BLaER1 (cell line): ENCODE data around the gene QSER1.

Experiments used
- H3K27ac ChIP-seq: shearing (Covaris generic); formaldehyde crosslinking; 2 replicates; pipeline ENCODE4 v1.8.1; 2022
- H3K27me3 ChIP-seq: shearing (Covaris generic); formaldehyde crosslinking; 2 replicates; pipeline ENCODE4 v1.8.1; 2022
- H3K36me3 ChIP-seq: shearing (Covaris generic); formaldehyde crosslinking; 2 replicates; pipeline ENCODE4 v1.8.1; 2022
- H3K4me1 ChIP-seq: shearing (Covaris generic); formaldehyde crosslinking; 2 replicates; pipeline ENCODE4 v1.8.1; 2022
- H3K4me2 ChIP-seq: shearing (Covaris generic); formaldehyde crosslinking; 2 replicates; pipeline ENCODE4 v1.8.1; 2022
- H3K4me3 ChIP-seq: shearing (Covaris generic); formaldehyde crosslinking; 2 replicates; pipeline ENCODE4 v1.8.1; 2022
- H3K9ac ChIP-seq: shearing (Covaris generic); formaldehyde crosslinking; 2 replicates; pipeline ENCODE4 v1.8.1; 2022
- H3K9me3 ChIP-seq: shearing (Covaris generic); formaldehyde crosslinking; 2 replicates; pipeline ENCODE4 v1.8.1; 2022
- H4K20me1 ChIP-seq: shearing (Covaris generic); formaldehyde crosslinking; 2 replicates; pipeline ENCODE4 v1.8.1; 2022
- Cebpa-rat ChIP-seq: shearing (Covaris generic); IDR thresholded peaks from 2 replicates; pipeline ENCODE4 v1.8.1; 2022

QSER1 gene

DNA sequence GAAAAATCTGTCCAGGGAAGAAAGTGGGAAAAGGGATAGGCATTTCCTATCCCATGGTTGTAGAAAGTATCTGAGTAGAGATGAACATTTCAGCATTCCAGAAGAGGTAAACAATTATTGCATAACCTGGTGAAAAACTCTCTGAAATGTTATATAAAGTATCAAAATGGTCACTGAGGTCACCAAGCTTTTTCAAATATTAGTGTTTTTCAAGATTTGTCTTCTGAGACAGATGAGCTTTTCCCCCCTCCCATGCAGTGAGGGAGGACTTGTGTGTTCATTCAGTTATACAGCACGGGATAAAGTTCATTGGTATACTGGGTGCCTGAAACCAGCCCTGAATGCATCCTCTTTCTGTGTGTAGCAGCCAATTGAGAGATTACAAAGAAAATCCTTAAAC is 121.1 kb downstream of the QSER1 start:
- H3K4me2 ChIP-seq = no peak overlapping the region
- peaks cover 15% of the 10 kb centered on the region for H3K9me3 ChIP-seq
- no peaks in the 10 kb centered on the region for H3K36me3 ChIP-seq
- peaks cover 18% of the 10 kb centered on the region for H3K4me1 ChIP-seq
- peaks cover 9% of the 10 kb centered on the region for H3K27me3 ChIP-seq
- no peak for TF ChIP-seq Cebpa-rat
- no peaks in the 10 kb centered on the region for H4K20me1 ChIP-seq
- no peak overlapping the region for H3K9ac ChIP-seq
- H3K4me3 ChIP-seq = no peak overlapping the region
- H3K27ac ChIP-seq = no peak overlapping the region

GRCh38 chr11:33015621-33016551 is 123.3 kb downstream of the QSER1 start, which contains the start of gene DEPDC7:
Gene DEPDC7, plus strand, starts transcription at chr11:33015878. Its CDS starts 78 bp downstream, at chr11:33015956.
- Histone ChIP-seq H3K4me1 (peaks cover 18% of the 10 kb centered on the region), H4K20me1 (no peaks in the 10 kb centered on the region), H3K4me3 (no peak within 1 kb of the TSS), H3K27me3 (peaks cover 9% of the 10 kb centered on the region), H3K4me2 (no peak within 1 kb of the TSS), H3K9me3 (peaks cover 15% of the 10 kb centered on the region), H3K27ac (no peak within 1 kb of the TSS), H3K36me3 (no peaks in the 10 kb centered on the region), H3K9ac (no peak within 1 kb of the TSS)
- no peak for TF ChIP-seq Cebpa-rat

DNA sequence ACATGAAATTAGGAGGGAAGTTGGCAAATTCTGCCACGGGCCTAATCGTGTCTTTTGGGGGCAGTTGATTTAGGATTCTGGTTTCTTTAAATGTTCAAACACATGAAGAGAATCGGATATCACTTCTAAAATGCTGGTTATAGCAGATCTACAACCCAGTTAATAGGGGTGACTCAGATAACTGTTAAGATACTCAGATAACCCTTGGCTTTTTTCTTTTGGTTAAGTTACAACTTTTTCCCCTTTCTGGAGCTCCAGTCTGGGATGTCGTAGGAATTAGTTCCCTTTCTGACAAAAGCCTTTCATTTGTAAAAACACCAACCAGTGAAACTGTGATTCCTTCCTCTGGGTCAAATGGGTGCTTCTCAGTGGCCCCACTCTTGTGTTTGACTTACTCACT is 124.0 kb downstream of the QSER1 start:
- Histone ChIP-seq H3K27ac (no peak overlapping the region), H3K27me3 (peaks cover 9% of the 10 kb centered on the region), H3K9ac (no peak overlapping the region), H3K9me3 (peaks cover 15% of the 10 kb centered on the region), H4K20me1 (no peaks in the 10 kb centered on the region), H3K4me1 (peaks cover 10% of the 10 kb centered on the region), H3K4me3 (no peak overlapping the region), H3K36me3 (no peaks in the 10 kb centered on the region), H3K4me2 (no peak overlapping the region)
- TF ChIP-seq Cebpa-rat = no peak

GRCh38 chr11:33017478-33017877 is 124.9 kb downstream of the QSER1 start:
- Histone ChIP-seq H4K20me1 (no peaks in the 10 kb centered on the region), H3K4me2 (no peak overlapping the region), H3K4me1 (peaks cover 2% of the 10 kb centered on the region), H3K9me3 (peaks cover 15% of the 10 kb centered on the region), H3K27me3 (peaks cover 9% of the 10 kb centered on the region), H3K4me3 (no peak overlapping the region), H3K27ac (no peak overlapping the region), H3K9ac (no peak overlapping the region), H3K36me3 (no peaks in the 10 kb centered on the region)
- TF ChIP-seq Cebpa-rat = no peak

GRCh38 chr11:33017965-33018364 is 125.4 kb downstream of the QSER1 start:
- Histone ChIP-seq H3K36me3 (no peaks in the 10 kb centered on the region), H3K9ac (no peak overlapping the region), H3K27me3 (peaks cover 9% of the 10 kb centered on the region), H3K27ac (no peak overlapping the region), H4K20me1 (no peaks in the 10 kb centered on the region), H3K9me3 (peaks cover 15% of the 10 kb centered on the region), H3K4me2 (no peak overlapping the region), H3K4me3 (no peak overlapping the region), H3K4me1 (no peaks in the 10 kb centered on the region)
- TF ChIP-seq Cebpa-rat = no peak

- peaks cover 15% of the 10 kb centered on the region for H3K9me3 ChIP-seq
- no peaks in the 10 kb centered on the region for H4K20me1 ChIP-seq
- H3K27me3 ChIP-seq = peaks cover 9% of the 10 kb centered on the region
- H3K36me3 ChIP-seq = no peaks in the 10 kb centered on the region
- no peak for TF ChIP-seq Cebpa-rat
- no peak overlapping the region for H3K4me2 ChIP-seq
- H3K27ac ChIP-seq = no peak overlapping the region
- no peak overlapping the region for H3K4me3 ChIP-seq
- H3K4me1 ChIP-seq = no peaks in the 10 kb centered on the region
- H3K9ac ChIP-seq = no peak overlapping the region
Observed at GRCh38 chr11:33018840-33019239, 126.2 kb downstream of the QSER1 start.

GRCh38 chr11:33021501-33021900 is 128.9 kb downstream of the QSER1 start:
- Histone ChIP-seq H3K27me3 (peaks cover 3% of the 10 kb centered on the region; the same call in 1 of the 2 replicates), H3K27ac (no peak overlapping the region), H3K4me2 (no peak overlapping the region), H3K9ac (no peak overlapping the region), H3K4me1 (no peaks in the 10 kb centered on the region), H3K36me3 (no peaks in the 10 kb centered on the region), H3K4me3 (no peak overlapping the region), H3K9me3 (peaks cover 2% of the 10 kb centered on the region; the same call in 1 of the 2 replicates), H4K20me1 (no peaks in the 10 kb centered on the region)
- TF ChIP-seq Cebpa-rat = no peak

GRCh38 chr11:33021937-33022336 is 129.3 kb downstream of the QSER1 start:
- no peak overlapping the region for H3K4me2 ChIP-seq
- H3K4me3 ChIP-seq = no peak overlapping the region
- TF ChIP-seq Cebpa-rat = no peak
- H3K4me1 ChIP-seq = no peaks in the 10 kb centered on the region
- H3K9me3 ChIP-seq = no peaks in the 10 kb centered on the region
- H3K27me3 ChIP-seq = no peaks in the 10 kb centered on the region
- H3K9ac ChIP-seq = no peak overlapping the region
- no peaks in the 10 kb centered on the region for H3K36me3 ChIP-seq
- H4K20me1 ChIP-seq = no peaks in the 10 kb centered on the region
- no peak overlapping the region for H3K27ac ChIP-seq

DNA sequence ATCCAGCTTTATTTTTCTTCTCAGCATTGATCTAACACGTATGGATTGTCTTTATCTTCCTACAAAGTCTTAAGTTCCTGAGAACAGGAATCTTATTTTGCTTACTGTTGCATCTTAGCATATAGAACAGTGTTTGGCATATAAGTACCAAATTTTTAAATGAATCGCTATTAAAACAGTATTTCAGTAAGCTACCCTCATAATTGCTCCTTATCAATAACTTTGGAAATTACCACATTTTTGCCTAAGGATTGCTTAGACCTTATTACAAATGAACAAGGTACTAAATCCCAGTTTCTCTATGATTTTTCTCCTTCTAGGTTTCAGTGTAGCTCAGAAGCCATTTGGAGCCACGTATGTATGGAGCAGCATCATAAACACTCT is 132.7 kb downstream of the QSER1 start:
- TF ChIP-seq Cebpa-rat = no peak
- H3K27ac ChIP-seq = no peak overlapping the region
- H3K9me3 ChIP-seq = no peaks in the 10 kb centered on the region
- H4K20me1 ChIP-seq = no peaks in the 10 kb centered on the region
- no peak overlapping the region for H3K4me3 ChIP-seq
- no peak overlapping the region for H3K9ac ChIP-seq
- H3K4me2 ChIP-seq = no peak overlapping the region
- H3K27me3 ChIP-seq = no peaks in the 10 kb centered on the region
- H3K4me1 ChIP-seq = no peaks in the 10 kb centered on the region
- H3K36me3 ChIP-seq = no peaks in the 10 kb centered on the region

- Histone ChIP-seq H3K4me2 (no peak overlapping the region), H3K27ac (no peak overlapping the region), H4K20me1 (no peaks in the 10 kb centered on the region), H3K9ac (no peak overlapping the region), H3K36me3 (no peaks in the 10 kb centered on the region), H3K27me3 (no peaks in the 10 kb centered on the region), H3K4me3 (no peak overlapping the region), H3K4me1 (no peaks in the 10 kb centered on the region), H3K9me3 (no peaks in the 10 kb centered on the region)
- no peak for TF ChIP-seq Cebpa-rat
Observed at GRCh38 chr11:33027233-33027632, 134.6 kb downstream of the QSER1 start.
